Calu3 (cell line): ENCODE measurements around the gene EYA3. TPM values are rescaled to one million over a fixed set of nuclear protein-coding genes. Genes with fewer than 3 reads are reported as not detected.
"Not testable (repeated sequence)": the region's sequence is repeated elsewhere in the genome, so short reads cannot be mapped to it uniquely, and the experiment has no call there.

ENCODE experiments used
- BruUV-seq: library from RNA; stranded (reverse); fragments of 400-500 nt; replicated peaks from 2 replicates; lab custom pipeline; 2021; lab: Mats Ljungman, UMichigan
- CTCF ChIA-PET: fragments of 300-600 bp; sonication (Branson Sonifier 250); formaldehyde crosslinking; loops from one replicate; lab custom pipeline; 2022; ENCODE audit warnings: antibody characterized with exemption; lab: Charles Lee
- DNase-seq: peaks from one replicate; pipeline ENCODE4 v3.0.0; 2022
- H3K27ac Mint-ChIP-seq: one replicate; pipeline ENCODE4 v1.8.0; 2022; ENCODE audit warnings: mixed read lengths; ENCODE audit not compliant: unreplicated experiment
- H3K27me3 Mint-ChIP-seq: one replicate; pipeline ENCODE4 v1.8.0; 2022; ENCODE audit warnings: mixed read lengths; ENCODE audit not compliant: unreplicated experiment
- H3K36me3 Mint-ChIP-seq: one replicate; pipeline ENCODE4 v1.8.0; 2022; ENCODE audit warnings: mild to moderate bottlenecking, moderate library complexity, mixed read lengths; ENCODE audit not compliant: insufficient read depth, unreplicated experiment
- H3K4me1 Mint-ChIP-seq: one replicate; pipeline ENCODE4 v1.8.0; 2022; ENCODE audit warnings: mild to moderate bottlenecking, low read depth, mixed read lengths; ENCODE audit not compliant: unreplicated experiment
- H3K4me3 Mint-ChIP-seq: one replicate; pipeline ENCODE4 v1.8.0; 2022; ENCODE audit warnings: mild to moderate bottlenecking, low read depth, moderate library complexity, mixed read lengths; ENCODE audit not compliant: unreplicated experiment
- H3K9me3 Mint-ChIP-seq: one replicate; pipeline ENCODE4 v1.8.0; 2022; ENCODE audit warnings: low read depth, mixed read lengths; ENCODE audit not compliant: unreplicated experiment
- CTCF ChIP-seq: fragments of 200-600 bp; IDR thresholded peaks from one replicate; pipeline ENCODE4 v1.8.0; 2022; ENCODE audit warnings: antibody characterized with exemption; ENCODE audit not compliant: unreplicated experiment
- intact Hi-C: fragments of 100-400 bp; cut with micrococcal nuclease; formaldehyde crosslinking; loops from one replicate; pipeline ENCODE4 v1.10.0; 2022; ENCODE audit not compliant: unreplicated experiment
- total RNA-seq: library from RNA; stranded (reverse); gene quantifications from 2 replicates; pipeline ENCODE4 v1.2.3, GENCODE V29; 2022

The EYA3 gene
- total RNA-seq, 1 experiment from 2014 or later = 18.8 TPM

GRCh38 chr1:28027238-28027637 is 61.2 kb downstream of the EYA3 start:
- no peak for TF ChIP-seq CTCF
- no TSS peak for BruUV-seq
- DNase-seq = no peak
- Mint-ChIP-seq H3K27me3 (no peaks in the 10 kb centered on the region), H3K4me1 (no peaks in the 10 kb centered on the region), H3K9me3 (no peaks in the 10 kb centered on the region), H3K36me3 (no peaks in the 10 kb centered on the region), H3K4me3 (no peak overlapping the region), H3K27ac (no peak overlapping the region)
- CTCF ChIA-PET = no interaction called here
- intact Hi-C loops = no loop called here

GRCh38 chr1:28026329-28026728 is 62.1 kb downstream of the EYA3 start:
- Mint-ChIP-seq H3K4me3 (no peak overlapping the region), H3K27me3 (no peaks in the 10 kb centered on the region), H3K27ac (no peak overlapping the region), H3K36me3 (no peaks in the 10 kb centered on the region), H3K9me3 (no peaks in the 10 kb centered on the region), H3K4me1 (no peaks in the 10 kb centered on the region)
- no peak for DNase-seq
- CTCF ChIA-PET = no interaction called here
- intact Hi-C loops = no loop called here
- no peak for TF ChIP-seq CTCF
- BruUV-seq = no TSS peak

- Mint-ChIP-seq H3K27ac (no peak overlapping the region), H3K4me3 (no peak overlapping the region), H3K9me3 (no peaks in the 10 kb centered on the region), H3K36me3 (peaks cover 12% of the 10 kb centered on the region), H3K27me3 (no peaks in the 10 kb centered on the region), H3K4me1 (no peaks in the 10 kb centered on the region)
- BruUV-seq = no TSS peak
- TF ChIP-seq CTCF = no peak
- intact Hi-C loops = no loop called here
- DNase-seq = no peak
- CTCF ChIA-PET = no interaction called here
Measured at GRCh38 chr1:28021064-28021463, 67.3 kb downstream of the EYA3 start.

- no peaks in the 10 kb centered on the region for H3K9me3 Mint-ChIP-seq
- DNase-seq = no peak
- CTCF ChIA-PET = interaction anchor here (0.6 kb wide), 1 partner anchor 16 kb away, joined by 4 read pairs; no protein-coding TSS in a partner anchor
- no peaks in the 10 kb centered on the region for H3K27me3 Mint-ChIP-seq
- BruUV-seq = no TSS peak
- intact Hi-C loops = no loop called here
- peaks cover 10% of the 10 kb centered on the region for H3K36me3 Mint-ChIP-seq
- no peak for TF ChIP-seq CTCF
- H3K27ac Mint-ChIP-seq = no peak overlapping the region
- no peaks in the 10 kb centered on the region for H3K4me1 Mint-ChIP-seq
- no peak overlapping the region for H3K4me3 Mint-ChIP-seq
Measured at GRCh38 chr1:28010969-28011368, 77.4 kb downstream of the EYA3 start.

GRCh38 chr1:28003117-28003516 is 85.3 kb downstream of the EYA3 start:
- H3K27ac Mint-ChIP-seq, intact Hi-C loops, H3K4me3 Mint-ChIP-seq, DNase-seq, H3K4me1 Mint-ChIP-seq, H3K27me3 Mint-ChIP-seq, BruUV-seq, H3K9me3 Mint-ChIP-seq: not testable (repeated sequence)
- CTCF ChIA-PET = interaction anchor here (0.7 kb wide), 1 partner anchor 172 kb away, joined by 5 read pairs; no protein-coding TSS in a partner anchor
- H3K36me3 Mint-ChIP-seq = peaks cover 13% of the 10 kb centered on the region
